ENCODE results near the gene RSRC1. TPM values are rescaled to one million over a fixed set of nuclear protein-coding genes. Genes with fewer than 3 reads are reported as not detected.

RSRC1 gene
- total and polyA plus RNA-seq, 2 of the 8 experiments (the other 6 are each of a cell fraction or from before 2014, with no cell fraction given), result 2.0 to 27.9 TPM

Other genes starting within 250 kb of the RSRC1 start
- 0.11 and 0.29 TPM in 2 replicates for gene SHOX2, start 3.7 kb upstream of the RSRC1 start, total RNA-seq (2021; fragmentation: NEBNext Ultra II Directional; extraction: Animal tissue kit (Norgen Biotek cat#: 25700))
- 0.03 TPM in 2 replicates for gene SHOX2, start 3.7 kb upstream of the RSRC1 start, polyA plus RNA-seq (2011; rRNA removed)

All from H1 (cell line).